Activated naive CD4-positive, alpha-beta T cell treated with anti-CD3 and anti-CD28 coated beads, Interleukin-2, amount 50 U/mL, for 24 hours (primary cell): Measurements from ENCODE around the gene SAMD5.

Source experiments
- H3K27ac Mint-ChIP-seq: one replicate; pipeline ENCODE4 v1.8.0; 2021; ENCODE audit warnings: mild to moderate bottlenecking, mixed read lengths
- H3K27me3 Mint-ChIP-seq: one replicate; pipeline ENCODE4 v1.8.0; 2021; ENCODE audit warnings: mixed read lengths
- H3K36me3 Mint-ChIP-seq: one replicate; pipeline ENCODE4 v1.8.0; 2021; ENCODE audit warnings: mixed read lengths
- H3K4me1 Mint-ChIP-seq: one replicate; pipeline ENCODE4 v1.8.0; 2021; ENCODE audit warnings: mixed read lengths
- H3K4me3 Mint-ChIP-seq: one replicate; pipeline ENCODE4 v1.8.0; 2021; ENCODE audit warnings: mild to moderate bottlenecking, mixed read lengths
- H3K9me3 Mint-ChIP-seq: one replicate; pipeline ENCODE4 v1.8.0; 2021; ENCODE audit warnings: mixed read lengths

The SAMD5 gene

DNA sequence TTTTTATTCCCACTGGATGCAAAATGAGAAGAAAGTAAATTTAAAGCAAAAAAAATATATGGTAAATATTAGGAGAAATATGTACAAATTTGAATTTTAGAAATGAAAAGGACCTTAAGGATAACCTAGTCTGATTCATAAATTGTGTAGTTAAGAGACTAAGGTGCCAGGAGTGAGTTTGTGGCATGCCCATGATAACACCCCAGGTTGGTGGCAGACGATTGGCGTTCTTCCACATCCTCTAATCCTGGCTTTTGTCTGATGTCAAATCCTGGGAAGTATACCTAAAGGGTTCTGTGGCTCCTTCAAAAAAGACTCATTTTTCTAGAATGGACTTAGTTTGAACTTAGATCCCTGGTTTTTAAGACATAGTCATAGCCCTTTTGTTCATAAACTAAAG, 62.2 kb downstream of the SAMD5 start:
- Mint-ChIP-seq H3K4me1 (no peaks in the 10 kb centered on the region), H3K9me3 (no peaks in the 10 kb centered on the region), H3K27ac (no peak overlapping the region), H3K4me3 (no peak overlapping the region), H3K27me3 (no peaks in the 10 kb centered on the region), H3K36me3 (no peaks in the 10 kb centered on the region)

DNA sequence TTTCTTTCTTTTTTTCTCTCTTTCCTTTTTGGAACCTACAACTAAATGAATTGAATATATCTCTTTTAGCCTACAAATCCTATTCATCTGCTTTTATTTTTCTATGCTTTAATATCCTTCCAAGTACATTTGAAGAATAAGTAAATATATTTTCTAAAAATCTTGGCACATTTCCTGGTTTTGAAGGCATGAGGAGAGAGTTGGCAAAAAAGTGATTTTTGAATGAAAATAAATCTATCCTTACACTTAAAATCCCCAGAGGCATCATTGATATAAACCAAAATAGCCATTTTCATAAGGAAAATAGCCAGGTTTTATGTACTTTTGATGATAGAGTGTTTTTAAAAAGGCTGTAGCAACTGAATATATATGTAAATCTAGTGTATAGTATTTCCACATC, 69.0 kb downstream of the SAMD5 start:
- Mint-ChIP-seq H3K27ac (no peak overlapping the region), H3K4me3 (no peak overlapping the region)

DNA sequence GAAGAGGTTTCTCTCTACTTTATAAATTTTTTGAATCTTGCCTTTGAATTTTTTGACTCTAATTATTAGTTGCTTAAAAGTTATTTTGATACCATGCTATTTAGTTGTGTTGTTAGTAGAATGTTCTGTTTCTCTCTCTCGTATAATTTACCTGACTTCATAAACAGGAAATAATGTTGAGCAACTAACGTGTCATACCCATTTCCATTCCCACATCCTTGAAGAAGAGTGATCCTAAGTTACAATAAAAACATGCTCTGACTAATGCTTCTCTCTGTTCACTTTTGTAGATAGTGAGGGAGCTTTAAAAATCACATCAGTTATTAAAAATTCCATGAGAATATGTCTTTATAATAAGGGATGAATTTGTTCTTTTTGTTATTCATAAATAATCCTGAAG, 69.7 kb downstream of the SAMD5 start:
- peaks cover 3% of the 10 kb centered on the region for H3K27me3 Mint-ChIP-seq
- no peak overlapping the region for H3K4me3 Mint-ChIP-seq
- H3K9me3 Mint-ChIP-seq: peaks cover 5% of the 10 kb centered on the region
- H3K27ac Mint-ChIP-seq: no peak overlapping the region
- no peaks in the 10 kb centered on the region for H3K36me3 Mint-ChIP-seq
- H3K4me1 Mint-ChIP-seq: no peaks in the 10 kb centered on the region

More for the DNA sequence above, 69.0 kb downstream of the SAMD5 start:
- Mint-ChIP-seq H3K36me3 (no peaks in the 10 kb centered on the region), H3K27me3 (peaks cover 3% of the 10 kb centered on the region), H3K4me1 (no peaks in the 10 kb centered on the region), H3K9me3 (peaks cover 5% of the 10 kb centered on the region)

DNA sequence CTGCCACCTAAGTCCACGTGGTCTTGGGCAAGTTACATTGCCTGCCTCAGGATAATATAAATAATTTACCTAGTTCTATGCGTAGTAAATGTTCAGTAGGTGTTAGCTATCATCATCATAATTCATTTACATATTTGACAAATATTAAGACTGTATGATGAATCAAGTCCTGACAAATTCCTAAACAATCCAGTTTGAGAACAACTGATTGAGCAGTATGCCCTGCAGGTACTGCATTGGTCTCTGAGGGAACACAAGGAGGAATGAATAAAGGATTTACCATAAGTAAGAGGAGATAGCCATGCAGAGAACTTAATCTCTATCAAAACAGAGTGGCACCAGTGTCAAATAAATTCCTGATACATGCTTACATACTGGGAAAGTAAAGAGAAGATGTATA, 70.4 kb downstream of the SAMD5 start:
- Mint-ChIP-seq H3K9me3 (peaks cover 5% of the 10 kb centered on the region), H3K27ac (no peak overlapping the region), H3K4me3 (no peak overlapping the region), H3K36me3 (no peaks in the 10 kb centered on the region), H3K4me1 (no peaks in the 10 kb centered on the region), H3K27me3 (peaks cover 3% of the 10 kb centered on the region)

DNA sequence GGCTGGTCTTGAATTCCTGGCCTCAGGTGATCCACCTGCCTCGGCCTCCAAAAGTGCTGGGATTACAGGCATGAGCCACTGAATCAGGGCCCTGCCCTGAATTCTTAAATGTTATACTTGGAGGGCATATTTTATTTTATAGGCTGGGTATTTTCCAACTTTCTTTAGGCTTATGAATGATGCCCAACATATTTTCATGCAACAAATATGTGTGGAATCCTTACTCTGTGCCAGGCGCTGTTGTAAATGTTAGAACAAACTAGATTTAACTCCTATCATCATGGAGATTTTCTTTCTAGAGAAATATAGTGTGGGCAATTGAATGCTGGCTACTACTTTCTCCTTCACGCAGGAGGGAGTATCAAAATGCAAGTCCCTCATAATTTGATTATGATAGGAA, 71.2 kb downstream of the SAMD5 start:
- H3K4me1 Mint-ChIP-seq: no peaks in the 10 kb centered on the region
- no peaks in the 10 kb centered on the region for H3K36me3 Mint-ChIP-seq
- H3K27ac Mint-ChIP-seq: no peak overlapping the region
- H3K9me3 Mint-ChIP-seq: peaks cover 5% of the 10 kb centered on the region
- H3K27me3 Mint-ChIP-seq: peaks cover 3% of the 10 kb centered on the region
- no peak overlapping the region for H3K4me3 Mint-ChIP-seq

DNA sequence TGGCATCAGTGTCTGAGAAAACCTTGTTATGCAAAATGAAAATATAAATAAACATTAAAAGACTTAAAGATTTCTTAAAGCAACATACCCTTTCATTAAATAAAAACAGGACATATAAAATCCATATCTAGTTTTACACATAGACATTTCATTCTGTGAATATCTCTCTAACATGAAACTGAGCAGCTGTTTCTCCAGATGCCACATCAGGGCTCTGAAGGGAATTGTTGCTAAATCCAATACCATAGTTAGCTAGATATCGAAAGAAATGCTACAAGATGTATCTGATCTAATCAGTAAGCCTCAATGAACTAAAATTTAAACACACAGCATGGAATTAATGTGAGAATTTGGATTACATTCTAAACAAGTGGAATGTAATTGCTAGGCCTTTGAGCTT, 74.5 kb downstream of the SAMD5 start:
- H3K27me3 Mint-ChIP-seq: peaks cover 3% of the 10 kb centered on the region
- no peak overlapping the region for H3K27ac Mint-ChIP-seq
- H3K36me3 Mint-ChIP-seq: no peaks in the 10 kb centered on the region
- no peaks in the 10 kb centered on the region for H3K4me1 Mint-ChIP-seq
- H3K9me3 Mint-ChIP-seq: peaks cover 5% of the 10 kb centered on the region
- H3K4me3 Mint-ChIP-seq: no peak overlapping the region

DNA sequence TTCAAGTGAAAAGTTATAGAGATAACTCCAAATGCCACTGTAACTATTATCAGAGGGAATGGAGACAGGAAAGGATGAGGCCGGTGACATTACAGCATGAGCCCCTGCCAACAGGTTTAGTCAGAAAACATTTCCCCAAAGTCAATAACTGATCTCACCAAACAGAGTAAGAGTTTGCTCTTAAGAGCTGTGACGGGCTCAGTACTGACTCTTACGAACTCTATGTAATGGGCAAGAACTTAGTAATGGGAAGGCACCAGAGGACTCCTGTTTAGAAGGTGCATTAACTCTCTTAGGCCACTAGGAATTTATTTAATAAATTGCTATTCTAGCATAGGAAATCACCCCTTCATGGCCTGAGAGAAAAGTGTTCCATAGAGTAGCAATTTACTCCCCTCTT, 76.8 kb downstream of the SAMD5 start:
- Mint-ChIP-seq H3K36me3 (no peaks in the 10 kb centered on the region), H3K4me1 (no peaks in the 10 kb centered on the region), H3K27ac (no peak overlapping the region), H3K27me3 (no peaks in the 10 kb centered on the region), H3K9me3 (no peaks in the 10 kb centered on the region), H3K4me3 (no peak overlapping the region)

DNA sequence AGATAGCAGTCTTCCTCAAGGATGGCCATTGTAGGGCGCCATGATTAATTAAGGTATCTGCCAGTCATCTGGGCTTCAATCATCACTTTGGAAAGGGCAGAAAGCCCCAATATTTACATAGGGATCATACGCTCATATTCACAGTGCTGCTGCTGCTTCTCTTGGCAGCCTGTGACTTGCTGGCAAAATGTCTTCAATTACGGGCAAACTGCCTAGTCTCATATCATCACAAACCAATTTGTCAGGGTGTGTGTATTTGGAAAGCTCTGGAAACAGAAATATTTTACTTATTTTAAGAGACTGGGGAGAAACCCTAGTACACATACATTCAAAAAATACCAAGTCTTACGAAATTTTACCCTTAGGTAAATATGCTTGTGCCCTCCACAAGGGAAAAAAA, 77.6 kb downstream of the SAMD5 start:
- Mint-ChIP-seq H3K27ac (no peak overlapping the region), H3K9me3 (no peaks in the 10 kb centered on the region), H3K36me3 (no peaks in the 10 kb centered on the region), H3K4me3 (no peak overlapping the region), H3K4me1 (no peaks in the 10 kb centered on the region), H3K27me3 (no peaks in the 10 kb centered on the region)

DNA sequence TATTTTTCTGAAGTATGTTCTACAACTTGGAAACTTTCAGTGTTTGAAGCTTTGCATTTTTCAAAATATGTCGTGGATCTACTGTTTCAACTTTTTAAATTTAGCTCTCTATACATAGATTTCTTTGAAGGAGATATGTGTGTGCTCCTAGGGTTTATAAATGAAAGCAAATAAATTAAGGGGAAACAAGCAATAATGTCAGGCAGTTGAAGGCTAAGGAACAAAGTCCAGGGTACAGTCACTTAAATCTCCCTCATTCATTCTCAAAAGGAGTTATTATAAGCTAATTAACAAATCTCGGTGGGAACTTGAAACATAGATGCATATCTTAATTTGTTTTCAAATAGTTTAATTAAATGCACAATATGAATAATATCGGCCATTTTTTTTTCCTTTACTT, 79.4 kb downstream of the SAMD5 start:
- Mint-ChIP-seq H3K9me3 (no peaks in the 10 kb centered on the region), H3K4me3 (no peak overlapping the region), H3K4me1 (no peaks in the 10 kb centered on the region), H3K27me3 (no peaks in the 10 kb centered on the region), H3K27ac (no peak overlapping the region), H3K36me3 (no peaks in the 10 kb centered on the region)

DNA sequence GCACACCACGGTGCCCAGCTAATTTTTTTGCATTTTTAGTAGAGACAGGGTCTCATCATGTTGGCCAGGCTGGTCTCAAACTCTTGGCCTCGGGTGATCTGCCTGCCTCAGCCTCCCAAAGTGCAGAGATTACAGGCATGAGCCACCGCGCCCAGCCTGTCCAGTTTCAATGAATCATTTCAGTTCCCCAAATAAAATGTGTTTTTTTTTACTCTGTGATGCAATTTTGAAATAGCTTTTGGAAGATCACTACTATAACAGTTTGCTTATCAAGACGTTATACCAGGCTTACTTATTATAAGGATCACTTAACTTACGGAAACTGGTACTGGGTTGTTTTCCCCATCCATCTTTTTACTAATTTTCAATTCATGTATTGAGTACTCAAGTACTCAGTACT, 80.0 kb downstream of the SAMD5 start:
- Mint-ChIP-seq H3K27ac (no peak overlapping the region), H3K4me1 (no peaks in the 10 kb centered on the region), H3K27me3 (no peaks in the 10 kb centered on the region), H3K36me3 (no peaks in the 10 kb centered on the region), H3K9me3 (no peaks in the 10 kb centered on the region), H3K4me3 (no peak overlapping the region)

DNA sequence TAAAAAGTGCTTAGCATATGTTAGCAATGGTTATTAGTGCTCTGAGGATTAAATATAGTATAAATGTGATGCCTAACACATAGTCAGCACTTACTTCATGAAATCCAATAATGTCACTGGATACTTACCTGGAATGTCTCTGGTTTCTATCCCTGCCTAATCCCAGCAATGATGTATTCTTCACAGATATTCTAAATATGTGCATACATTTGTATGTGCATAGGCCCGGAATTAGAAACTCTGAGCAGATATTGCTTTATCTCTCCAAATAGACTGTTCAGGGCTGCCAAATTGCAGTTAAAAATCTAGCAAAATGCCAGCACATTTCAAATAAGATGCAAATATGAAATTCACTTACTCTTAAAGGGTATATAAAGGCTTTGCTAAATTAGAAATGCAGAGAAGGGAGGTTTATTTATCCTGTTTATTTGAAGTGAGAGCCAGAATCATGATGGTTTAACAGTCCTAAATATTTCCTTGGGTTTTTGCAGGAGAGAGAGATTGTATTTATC, 81.3 kb downstream of the SAMD5 start:
- H3K4me3 Mint-ChIP-seq: no peak overlapping the region
- no peaks in the 10 kb centered on the region for H3K36me3 Mint-ChIP-seq
- H3K27me3 Mint-ChIP-seq: no peaks in the 10 kb centered on the region
- no peaks in the 10 kb centered on the region for H3K9me3 Mint-ChIP-seq
- H3K4me1 Mint-ChIP-seq: no peaks in the 10 kb centered on the region
- H3K27ac Mint-ChIP-seq: no peak overlapping the region

DNA sequence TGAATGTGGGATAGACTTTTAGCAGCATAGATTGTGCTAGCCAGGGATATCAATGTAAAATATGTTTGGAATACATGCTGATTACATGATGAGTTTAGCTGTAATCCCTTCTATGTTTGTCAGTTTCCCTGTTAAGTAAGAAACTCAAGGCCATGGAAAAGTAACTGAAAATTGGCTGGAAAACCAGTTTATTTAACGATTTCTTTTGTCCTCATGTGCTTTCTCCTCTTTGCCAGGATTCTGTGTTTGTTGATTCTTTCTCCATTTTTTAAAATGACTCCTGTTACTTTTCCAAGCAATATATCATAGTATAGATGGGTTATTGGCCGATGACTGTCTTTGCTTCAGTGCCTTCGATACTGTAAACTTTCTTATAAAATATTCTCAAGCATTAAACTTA, 87.5 kb downstream of the SAMD5 start:
- H3K9me3 Mint-ChIP-seq: no peaks in the 10 kb centered on the region
- H3K4me3 Mint-ChIP-seq: no peak overlapping the region
- H3K27ac Mint-ChIP-seq: no peak overlapping the region
- no peaks in the 10 kb centered on the region for H3K4me1 Mint-ChIP-seq
- H3K36me3 Mint-ChIP-seq: no peaks in the 10 kb centered on the region
- no peaks in the 10 kb centered on the region for H3K27me3 Mint-ChIP-seq

DNA sequence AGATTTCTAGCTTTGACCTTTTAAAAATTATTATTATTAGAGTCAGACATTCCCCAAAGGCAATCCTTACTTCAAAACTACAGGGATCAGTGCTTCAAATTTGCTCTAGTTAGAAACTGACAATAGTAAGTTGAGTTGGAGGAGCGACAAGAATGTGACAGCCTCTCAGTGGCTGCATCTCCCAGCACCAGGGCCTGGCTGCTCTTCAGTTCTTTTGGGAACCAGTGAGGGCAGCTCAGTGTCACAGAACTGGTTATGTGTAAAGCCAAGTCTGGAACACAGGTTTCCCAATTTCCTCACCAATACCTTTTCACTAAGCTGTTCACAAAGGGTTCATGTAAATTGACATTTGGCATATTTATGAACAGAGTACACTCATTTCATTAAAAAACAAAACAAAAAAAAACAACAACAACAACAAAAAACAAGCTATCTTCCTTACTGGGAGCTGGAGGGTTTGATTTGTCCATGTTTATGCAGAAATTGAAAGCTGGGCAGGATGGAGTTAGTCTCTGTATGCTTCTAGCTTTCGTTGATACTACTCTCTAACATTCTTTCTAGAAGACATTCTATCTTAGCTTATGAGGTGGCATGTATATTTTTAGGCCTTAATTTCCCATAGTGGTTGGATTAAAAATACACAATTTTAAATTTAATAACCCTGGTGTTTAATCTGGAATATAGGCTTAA, 95.0 kb downstream of the SAMD5 start:
- H3K4me1 Mint-ChIP-seq: no peaks in the 10 kb centered on the region
- peaks cover 2% of the 10 kb centered on the region for H3K27me3 Mint-ChIP-seq
- H3K9me3 Mint-ChIP-seq: no peaks in the 10 kb centered on the region
- H3K27ac Mint-ChIP-seq: no peak overlapping the region
- H3K4me3 Mint-ChIP-seq: no peak overlapping the region
- no peaks in the 10 kb centered on the region for H3K36me3 Mint-ChIP-seq

DNA sequence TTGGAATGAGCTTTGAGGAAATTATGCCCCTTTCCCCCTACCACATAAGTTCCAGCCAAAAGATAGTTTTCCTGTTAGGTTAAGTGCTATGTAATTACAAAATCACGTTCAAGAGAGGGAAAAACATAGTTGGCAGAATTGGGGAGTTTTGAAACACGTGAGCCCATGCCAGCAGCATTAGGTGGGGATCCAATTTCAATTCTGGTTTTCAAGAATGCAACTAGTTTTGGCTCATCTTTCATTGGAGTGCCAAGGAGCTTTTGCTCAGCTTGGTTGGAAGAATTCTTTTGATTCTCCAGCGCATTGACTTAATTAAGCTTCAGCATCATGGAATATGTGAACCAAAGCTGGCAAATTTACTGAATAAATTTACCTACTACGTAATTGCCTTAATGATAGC, 95.9 kb downstream of the SAMD5 start:
- Mint-ChIP-seq H3K27ac (no peak overlapping the region), H3K4me1 (no peaks in the 10 kb centered on the region), H3K4me3 (no peak overlapping the region), H3K36me3 (no peaks in the 10 kb centered on the region), H3K27me3 (peaks cover 2% of the 10 kb centered on the region), H3K9me3 (no peaks in the 10 kb centered on the region)

DNA sequence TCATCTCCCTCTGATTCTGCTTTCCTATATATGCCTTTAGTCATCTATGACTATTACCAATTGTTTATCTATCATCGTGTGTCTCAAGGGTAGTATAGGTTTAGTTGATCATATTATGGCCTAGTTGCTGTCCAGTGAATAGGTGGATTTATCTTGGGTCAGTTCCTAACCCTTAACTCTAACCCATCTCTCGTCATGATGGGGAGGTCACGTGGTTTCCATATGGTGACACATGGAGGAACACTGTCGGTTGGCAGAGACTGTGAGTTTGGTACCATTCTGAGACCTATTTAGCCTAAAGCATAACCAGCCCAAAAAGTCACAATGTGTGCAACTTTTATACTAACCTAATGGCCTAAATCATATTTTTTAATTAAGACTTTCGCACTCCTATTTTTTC, 103.5 kb downstream of the SAMD5 start:
- H3K27ac Mint-ChIP-seq: no peak overlapping the region
- H3K4me1 Mint-ChIP-seq: no peaks in the 10 kb centered on the region
- H3K9me3 Mint-ChIP-seq: no peaks in the 10 kb centered on the region
- no peak overlapping the region for H3K4me3 Mint-ChIP-seq
- peaks cover 1% of the 10 kb centered on the region for H3K27me3 Mint-ChIP-seq
- H3K36me3 Mint-ChIP-seq: no peaks in the 10 kb centered on the region

DNA sequence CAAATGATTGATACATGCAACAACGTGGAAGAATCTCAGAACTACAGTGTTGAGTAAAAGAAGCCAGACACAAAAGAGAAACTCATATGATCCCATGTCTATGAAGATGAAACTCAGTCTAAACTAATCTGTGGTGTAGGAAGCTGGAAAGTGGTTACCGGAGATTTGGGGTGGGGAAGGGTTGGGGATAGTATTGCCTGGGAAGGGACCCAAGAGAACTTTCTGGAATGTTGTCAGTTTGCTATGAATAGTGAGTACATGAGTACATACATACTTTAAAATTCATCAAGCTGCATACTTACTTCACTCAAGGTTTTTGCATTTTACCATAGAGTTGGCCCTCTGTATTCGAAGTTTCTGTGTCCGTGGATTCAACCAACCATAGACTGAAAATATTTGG, 106.0 kb downstream of the SAMD5 start:
- H3K4me1 Mint-ChIP-seq: no peaks in the 10 kb centered on the region
- peaks cover 1% of the 10 kb centered on the region for H3K27me3 Mint-ChIP-seq
- H3K9me3 Mint-ChIP-seq: no peaks in the 10 kb centered on the region
- no peak overlapping the region for H3K27ac Mint-ChIP-seq
- no peak overlapping the region for H3K4me3 Mint-ChIP-seq
- H3K36me3 Mint-ChIP-seq: no peaks in the 10 kb centered on the region
